ENCODE data around the gene RALY. TPM values are rescaled to one million over a fixed set of nuclear protein-coding genes. Genes with fewer than 3 reads are reported as not detected.

Gene RALY
- total RNA-seq, 1 donor, result 94.6 TPM

GRCh38 chr20:34084227-34084923 is 90.7 kb downstream of the RALY start:
- no peak overlapping the region for H3K4me3 ChIP-seq (ENCODE audit: low read length)
- H3K27me3 ChIP-seq (ENCODE audit: insufficient read depth, low read length), result no peaks in the 10 kb centered on the region
- H3K9me3 ChIP-seq (ENCODE audit: low read depth, low read length), result no peaks in the 10 kb centered on the region
- no peaks in the 10 kb centered on the region for H3K4me1 ChIP-seq (ENCODE audit: insufficient read depth, low read length)

- H3K27me3 ChIP-seq (ENCODE audit: insufficient read depth, low read length), result no peaks in the 10 kb centered on the region
- H3K4me1 ChIP-seq (ENCODE audit: insufficient read depth, low read length), result no peaks in the 10 kb centered on the region
- H3K4me3 ChIP-seq (ENCODE audit: low read length), result no peak overlapping the region
- H3K9me3 ChIP-seq (ENCODE audit: low read depth, low read length), result no peaks in the 10 kb centered on the region
Measured at GRCh38 chr20:34085544-34086040, 91.9 kb downstream of the RALY start.

DNA sequence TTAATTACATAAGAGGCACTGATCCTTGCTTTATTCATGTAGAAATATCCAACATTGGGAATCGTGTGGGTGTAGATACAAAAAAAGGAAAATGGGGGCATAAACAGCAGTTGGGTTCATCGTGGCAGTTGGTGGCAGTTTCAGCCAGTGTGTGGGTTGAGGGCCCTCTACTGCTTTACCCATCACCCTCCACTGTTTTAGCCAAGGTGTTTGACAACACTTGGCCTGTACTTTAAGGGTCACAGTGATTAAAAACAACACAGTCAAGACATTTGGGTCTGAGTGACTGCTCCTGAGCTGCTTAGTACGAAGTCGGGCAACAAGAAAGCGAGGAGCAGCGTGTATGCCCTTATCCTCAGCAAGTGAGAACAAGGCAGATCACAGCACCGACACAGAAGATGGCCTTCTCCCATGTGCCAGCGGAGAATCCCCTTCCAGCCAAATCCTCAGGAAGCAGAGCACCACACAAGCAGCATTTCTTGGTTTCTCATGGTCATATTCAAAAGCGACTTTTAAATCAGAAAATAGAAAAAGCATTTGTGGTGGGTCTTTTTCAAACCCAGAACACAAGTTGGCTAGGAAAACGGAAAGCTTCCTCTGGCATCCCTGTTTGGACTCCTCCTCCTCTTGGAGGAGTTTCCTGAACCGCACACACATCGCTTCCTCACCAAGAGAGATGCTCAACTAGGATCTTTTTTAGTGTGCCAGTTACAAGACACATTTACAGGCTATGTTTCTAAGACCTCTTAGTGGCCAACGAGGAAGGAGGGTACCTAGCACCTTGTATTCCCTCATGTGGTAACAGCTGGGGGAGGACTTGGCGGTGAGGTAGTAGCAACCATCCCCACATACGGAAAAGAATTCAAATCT is 94.8 kb downstream of the RALY start:
- Histone ChIP-seq H3K4me1 (ENCODE audit: insufficient read depth, low read length) (no peaks in the 10 kb centered on the region), H3K9me3 (ENCODE audit: low read depth, low read length) (no peaks in the 10 kb centered on the region), H3K4me3 (ENCODE audit: low read length) (no peak overlapping the region), H3K27me3 (ENCODE audit: insufficient read depth, low read length) (no peaks in the 10 kb centered on the region)

- Histone ChIP-seq H3K4me1 (ENCODE audit: insufficient read depth, low read length) (no peaks in the 10 kb centered on the region), H3K4me3 (ENCODE audit: low read length) (no peak overlapping the region), H3K9me3 (ENCODE audit: low read depth, low read length) (no peaks in the 10 kb centered on the region), H3K27me3 (ENCODE audit: insufficient read depth, low read length) (no peaks in the 10 kb centered on the region)
Measured at GRCh38 chr20:34089175-34089479, 95.4 kb downstream of the RALY start.

GRCh38 chr20:34089655-34090345 is 96.1 kb downstream of the RALY start:
- Histone ChIP-seq H3K4me3 (ENCODE audit: low read length) (no peak overlapping the region), H3K9me3 (ENCODE audit: low read depth, low read length) (no peaks in the 10 kb centered on the region)

GRCh38 chr20:34090645-34091044 is 96.9 kb downstream of the RALY start:
- no peaks in the 10 kb centered on the region for H3K9me3 ChIP-seq (ENCODE audit: low read depth, low read length)
- no peaks in the 10 kb centered on the region for H3K4me1 ChIP-seq (ENCODE audit: insufficient read depth, low read length)
- H3K27me3 ChIP-seq (ENCODE audit: insufficient read depth, low read length), result no peaks in the 10 kb centered on the region
- no peak overlapping the region for H3K4me3 ChIP-seq (ENCODE audit: low read length)

More at GRCh38 chr20:34089655-34090345, 96.1 kb downstream of the RALY start:
- Histone ChIP-seq H3K27me3 (ENCODE audit: insufficient read depth, low read length) (no peaks in the 10 kb centered on the region), H3K4me1 (ENCODE audit: insufficient read depth, low read length) (no peaks in the 10 kb centered on the region)

- Histone ChIP-seq H3K4me1 (ENCODE audit: insufficient read depth, low read length) (no peaks in the 10 kb centered on the region), H3K4me3 (ENCODE audit: low read length) (no peak overlapping the region), H3K27me3 (ENCODE audit: insufficient read depth, low read length) (no peaks in the 10 kb centered on the region), H3K9me3 (ENCODE audit: low read depth, low read length) (no peaks in the 10 kb centered on the region)
Measured at GRCh38 chr20:34091637-34092200, 98.0 kb downstream of the RALY start.

DNA sequence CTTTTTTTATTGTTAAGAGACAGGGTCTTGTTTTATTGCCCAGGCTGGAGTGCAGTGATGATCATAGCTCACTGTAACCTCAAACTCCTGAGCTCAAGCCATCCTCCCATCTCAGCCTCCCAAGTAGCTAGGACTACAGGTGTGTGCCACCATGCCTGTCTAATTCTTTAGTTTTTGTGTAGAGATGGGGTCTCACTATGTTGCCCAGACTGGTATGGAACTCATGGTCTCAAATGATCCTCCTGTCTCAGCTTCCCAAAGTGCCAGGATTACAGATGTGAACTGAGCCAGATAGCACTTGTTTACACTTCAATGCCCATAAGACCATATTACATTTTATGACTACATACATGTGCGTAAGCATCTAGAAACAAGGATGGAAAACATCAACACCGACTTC is 100.2 kb downstream of the RALY start:
- Histone ChIP-seq H3K27me3 (ENCODE audit: insufficient read depth, low read length) (no peaks in the 10 kb centered on the region), H3K9me3 (ENCODE audit: low read depth, low read length) (no peaks in the 10 kb centered on the region), H3K4me3 (ENCODE audit: low read length) (no peak overlapping the region), H3K4me1 (ENCODE audit: insufficient read depth, low read length) (no peaks in the 10 kb centered on the region)

- H3K4me3 ChIP-seq (ENCODE audit: low read length), result no peak overlapping the region
- H3K4me1 ChIP-seq (ENCODE audit: insufficient read depth, low read length), result no peaks in the 10 kb centered on the region
- H3K27me3 ChIP-seq (ENCODE audit: insufficient read depth, low read length), result no peaks in the 10 kb centered on the region
- no peaks in the 10 kb centered on the region for H3K9me3 ChIP-seq (ENCODE audit: low read depth, low read length)
Measured at GRCh38 chr20:34095825-34096224, 102.1 kb downstream of the RALY start.

DNA sequence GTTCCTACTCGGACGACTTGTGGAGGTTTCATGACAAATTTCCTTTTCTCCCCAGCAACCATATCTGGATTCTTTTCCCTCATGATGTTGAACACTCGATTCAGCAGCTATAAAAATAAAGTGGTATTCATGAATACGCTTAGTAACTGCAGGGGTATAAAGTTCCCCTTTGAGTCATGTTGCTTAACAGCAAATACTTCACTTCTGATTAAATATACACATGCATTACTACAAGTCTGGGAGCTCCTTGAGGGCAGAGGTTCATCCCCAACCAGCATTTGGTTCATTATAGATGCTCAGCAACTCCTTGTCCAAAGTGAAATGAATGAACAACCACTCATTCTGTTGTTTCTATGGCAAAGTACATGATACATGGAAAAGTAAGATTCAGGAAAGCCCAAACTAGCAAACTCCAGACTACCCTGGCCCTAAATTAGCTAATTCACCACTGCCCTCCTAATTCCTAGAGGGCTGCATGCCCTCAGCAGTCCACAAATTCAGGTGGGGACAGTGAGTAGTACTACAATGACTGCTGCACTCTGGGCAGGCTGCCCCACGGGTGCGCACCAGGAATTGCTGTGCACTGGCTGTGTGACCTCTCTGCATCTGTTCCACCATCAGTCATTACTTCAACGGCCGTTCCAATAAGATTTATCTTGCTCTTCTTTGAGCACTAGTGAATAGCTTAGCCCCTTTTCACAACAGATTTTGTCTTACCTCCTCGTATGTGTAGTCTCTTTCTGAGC is 103.2 kb downstream of the RALY start:
- H3K27me3 ChIP-seq (ENCODE audit: insufficient read depth, low read length), result no peaks in the 10 kb centered on the region
- no peaks in the 10 kb centered on the region for H3K4me1 ChIP-seq (ENCODE audit: insufficient read depth, low read length)
- no peak overlapping the region for H3K4me3 ChIP-seq (ENCODE audit: low read length)
- no peaks in the 10 kb centered on the region for H3K9me3 ChIP-seq (ENCODE audit: low read depth, low read length)

DNA sequence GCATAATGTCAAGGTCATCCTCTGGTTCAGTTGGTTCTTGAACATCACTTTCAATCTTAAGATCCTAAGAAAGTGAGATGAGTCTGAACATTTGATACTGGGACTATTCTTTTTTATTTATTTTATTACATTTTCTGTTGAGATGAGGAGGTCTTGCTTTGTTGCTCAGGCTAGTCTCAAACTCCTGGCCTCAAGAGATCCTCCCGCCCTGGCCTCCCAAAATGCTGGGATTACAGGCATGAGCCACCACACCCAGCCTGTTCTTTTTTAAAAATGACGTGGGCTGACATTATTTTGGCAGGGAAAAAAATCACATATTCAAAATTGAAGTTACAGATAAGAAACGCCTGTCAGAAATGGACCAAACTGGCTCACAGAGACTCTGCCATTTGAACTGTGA is 104.9 kb downstream of the RALY start:
- Histone ChIP-seq H3K4me3 (ENCODE audit: low read length) (no peak overlapping the region), H3K9me3 (ENCODE audit: low read depth, low read length) (no peaks in the 10 kb centered on the region), H3K27me3 (ENCODE audit: insufficient read depth, low read length) (no peaks in the 10 kb centered on the region), H3K4me1 (ENCODE audit: insufficient read depth, low read length) (no peaks in the 10 kb centered on the region)

DNA sequence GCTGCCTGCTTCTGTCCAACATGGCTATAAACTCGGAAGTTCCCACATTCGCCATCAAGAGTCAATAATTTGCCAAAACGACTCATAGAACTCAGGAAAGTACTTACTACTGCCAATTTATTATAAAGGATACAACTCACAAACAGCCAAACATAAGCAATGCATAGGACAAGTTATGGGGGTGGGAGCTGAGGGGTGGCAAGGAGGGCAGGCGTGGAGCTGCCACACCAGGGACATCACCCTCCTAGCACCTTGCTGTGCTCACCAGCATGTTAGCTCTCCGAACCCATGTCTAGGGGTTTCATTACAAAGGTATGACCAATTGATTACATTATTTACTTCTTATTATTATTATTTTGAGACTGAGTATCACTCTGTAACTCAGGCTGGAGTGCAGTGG is 106.0 kb downstream of the RALY start:
- Histone ChIP-seq H3K4me3 (ENCODE audit: low read length) (no peak overlapping the region), H3K4me1 (ENCODE audit: insufficient read depth, low read length) (no peaks in the 10 kb centered on the region), H3K27me3 (ENCODE audit: insufficient read depth, low read length) (no peaks in the 10 kb centered on the region), H3K9me3 (ENCODE audit: low read depth, low read length) (no peaks in the 10 kb centered on the region)

GRCh38 chr20:34100576-34100975 is 106.9 kb downstream of the RALY start:
- Histone ChIP-seq H3K9me3 (ENCODE audit: low read depth, low read length) (no peaks in the 10 kb centered on the region), H3K27me3 (ENCODE audit: insufficient read depth, low read length) (no peaks in the 10 kb centered on the region), H3K4me3 (ENCODE audit: low read length) (no peak overlapping the region), H3K4me1 (ENCODE audit: insufficient read depth, low read length) (peaks cover 5% of the 10 kb centered on the region)

DNA sequence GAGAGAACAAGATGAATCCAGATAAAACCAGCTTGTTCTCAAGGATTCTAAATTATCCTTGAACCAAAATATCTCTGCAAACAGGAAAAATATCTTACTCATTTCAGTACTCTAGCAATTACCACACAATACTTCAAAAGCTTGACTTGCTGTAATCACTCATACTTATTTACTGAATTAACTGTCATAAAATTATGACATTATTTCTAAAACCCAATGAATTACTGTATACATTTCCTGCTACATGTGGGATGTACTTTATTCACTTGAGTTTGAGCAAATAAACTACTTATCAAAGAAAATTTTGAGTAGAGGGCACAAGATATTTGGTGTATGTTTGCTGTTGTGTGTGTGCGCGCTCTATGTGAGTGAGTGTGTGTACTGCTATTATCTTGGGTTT is 108.6 kb downstream of the RALY start:
- peaks cover 20% of the 10 kb centered on the region for H3K4me1 ChIP-seq (ENCODE audit: insufficient read depth, low read length)
- H3K4me3 ChIP-seq (ENCODE audit: low read length), result no peak overlapping the region
- H3K9me3 ChIP-seq (ENCODE audit: low read depth, low read length), result no peaks in the 10 kb centered on the region
- H3K27me3 ChIP-seq (ENCODE audit: insufficient read depth, low read length), result no peaks in the 10 kb centered on the region

Data from mononuclear cell (primary cell).